ENCODE results near the gene DCANP1.

DCANP1 gene

DNA sequence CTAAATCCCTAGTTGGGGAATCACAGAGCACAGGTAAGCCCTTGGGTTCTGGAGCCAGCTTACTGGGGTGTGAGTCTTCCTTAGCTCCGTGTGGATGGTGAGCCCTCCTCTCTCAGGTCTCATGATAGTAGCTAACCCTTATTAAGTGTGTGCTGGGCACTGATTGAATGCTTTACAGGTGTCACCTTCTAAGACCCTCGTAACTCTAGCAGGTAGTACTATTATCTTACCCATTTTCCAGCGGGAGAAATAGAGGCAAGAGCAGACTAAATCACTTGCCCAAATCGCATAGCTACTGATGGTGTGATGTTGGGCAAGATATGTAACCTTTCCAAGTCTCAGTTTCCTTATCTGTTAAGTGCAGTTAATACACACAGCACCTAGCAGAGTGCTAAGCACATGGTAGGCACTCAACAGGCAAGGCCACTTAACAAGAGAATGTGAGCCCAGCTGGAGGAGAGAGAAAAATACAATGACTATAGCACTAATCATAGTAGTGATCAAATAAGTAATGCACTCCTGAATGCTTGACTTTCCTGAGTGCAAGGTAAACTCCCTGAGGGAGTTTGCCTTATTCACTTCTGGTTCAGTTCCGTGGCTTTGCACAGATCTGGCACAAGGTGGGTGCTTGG, at the start of gene DCANP1:
TSS of gene DCANP1 (minus strand) at position 51 of the 632 bp plus-strand sequence. CDS start 240 bp downstream, outside the sequence.
- DNase-seq: no peak

DNA sequence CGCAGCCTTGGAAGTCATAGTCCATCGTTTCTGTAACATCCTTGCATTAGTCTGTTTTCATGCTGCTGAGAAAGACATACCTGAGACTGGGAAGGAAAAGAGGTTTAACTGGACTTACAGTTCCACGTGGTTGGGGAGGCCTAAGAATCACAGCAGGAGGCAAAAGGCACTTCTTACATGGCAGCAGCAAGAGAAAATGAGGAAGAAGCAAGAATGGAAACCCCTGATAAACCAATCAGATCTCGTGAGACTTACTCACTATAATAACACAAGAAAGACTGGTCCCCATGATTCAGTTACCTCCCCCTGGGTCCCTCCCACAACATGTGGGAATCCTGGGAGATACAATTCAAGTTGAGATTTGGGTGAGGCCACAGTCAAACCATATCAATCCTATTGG, 48.4 kb upstream of the DCANP1 start:
- peak; percentile 57 for DNase-seq

- DNase-seq: no peak
These were observed 47.0 kb upstream of the DCANP1 start for GRCh38 chr5:135494196-135494595.

GRCh38 chr5:135493406-135494180, 46.4 kb upstream of the DCANP1 start:
- peak; percentile 93 for DNase-seq

DNA sequence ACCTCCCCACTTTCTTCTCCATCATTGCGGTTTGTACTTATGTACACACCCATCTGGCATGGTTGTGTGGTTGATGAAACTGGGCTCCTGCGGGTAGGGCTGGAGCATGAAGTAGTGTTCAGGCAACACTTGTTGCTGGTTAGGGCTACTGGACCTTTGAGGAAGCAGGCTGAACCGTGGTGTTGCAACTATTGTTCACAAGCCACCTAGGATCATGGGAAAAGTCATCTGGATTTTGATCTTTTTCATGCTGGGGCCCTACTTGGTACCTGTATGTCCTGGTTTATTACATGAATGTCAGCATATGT, 45.1 kb upstream of the DCANP1 start:
- peak; percentile 33 for DNase-seq

DNA sequence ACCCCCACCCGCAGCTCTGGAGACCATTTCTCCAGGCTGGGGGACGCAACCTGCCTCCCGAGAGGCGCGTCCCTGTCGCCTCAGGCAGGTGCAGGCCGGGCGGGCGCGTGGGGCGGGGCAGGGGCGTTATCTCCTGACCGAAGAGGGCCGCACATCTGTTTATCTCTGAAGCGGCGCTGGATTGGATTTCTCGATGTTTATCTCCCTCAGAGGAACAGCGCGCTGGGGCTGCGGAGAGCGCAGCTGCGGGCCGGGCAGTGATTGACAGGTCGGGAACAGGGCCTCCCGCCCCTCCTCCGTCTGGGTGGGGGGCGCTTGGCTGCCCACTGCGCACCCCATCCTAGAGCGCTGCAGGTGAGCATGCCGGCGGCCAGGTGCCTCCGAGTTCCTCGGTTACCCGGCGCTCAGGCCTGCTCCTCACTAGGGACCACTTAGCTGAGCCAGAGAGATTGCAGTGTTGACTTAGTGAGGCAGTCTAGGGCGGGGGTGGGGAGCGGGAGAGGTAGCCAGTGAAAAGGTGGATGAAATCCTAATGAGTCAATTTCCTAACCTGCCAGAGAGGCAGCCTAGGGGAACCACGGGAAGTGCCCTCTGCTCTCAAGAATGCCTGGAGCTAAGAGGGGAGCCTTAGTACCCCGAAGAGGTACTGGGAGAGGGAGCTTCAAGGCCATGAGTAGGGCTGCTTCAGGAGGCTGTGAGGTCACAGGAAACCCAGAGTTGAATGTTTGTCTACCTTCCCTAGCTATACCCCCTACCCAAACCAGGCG, 44.6 kb upstream of the DCANP1 start:
- no peak for DNase-seq

DNA sequence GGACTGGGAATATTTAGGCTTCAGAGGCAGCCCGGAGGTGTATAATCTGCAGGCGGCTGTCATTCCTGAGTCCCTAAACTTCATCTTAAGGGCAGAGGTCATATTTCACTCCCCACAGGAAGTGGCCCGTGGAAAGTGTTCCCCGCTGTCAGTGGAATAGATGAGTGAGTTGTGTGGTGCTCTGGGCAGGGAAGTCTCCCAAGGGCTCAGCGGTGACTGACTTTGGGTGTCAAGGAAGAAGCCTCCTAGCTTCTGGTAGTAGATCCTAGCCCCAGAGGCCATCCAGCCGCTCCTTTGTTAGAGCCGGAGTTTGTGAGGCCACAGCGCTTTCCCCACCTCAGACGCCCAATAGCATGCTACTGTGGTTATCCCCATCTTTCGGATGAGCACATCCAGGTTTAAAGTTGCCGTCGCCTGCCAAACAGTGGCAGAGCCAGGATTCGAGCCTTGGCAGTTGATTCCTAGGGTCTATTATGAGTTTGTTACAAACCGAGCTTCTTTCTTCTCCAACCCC, 43.9 kb upstream of the DCANP1 start:
- no peak for DNase-seq

DNA sequence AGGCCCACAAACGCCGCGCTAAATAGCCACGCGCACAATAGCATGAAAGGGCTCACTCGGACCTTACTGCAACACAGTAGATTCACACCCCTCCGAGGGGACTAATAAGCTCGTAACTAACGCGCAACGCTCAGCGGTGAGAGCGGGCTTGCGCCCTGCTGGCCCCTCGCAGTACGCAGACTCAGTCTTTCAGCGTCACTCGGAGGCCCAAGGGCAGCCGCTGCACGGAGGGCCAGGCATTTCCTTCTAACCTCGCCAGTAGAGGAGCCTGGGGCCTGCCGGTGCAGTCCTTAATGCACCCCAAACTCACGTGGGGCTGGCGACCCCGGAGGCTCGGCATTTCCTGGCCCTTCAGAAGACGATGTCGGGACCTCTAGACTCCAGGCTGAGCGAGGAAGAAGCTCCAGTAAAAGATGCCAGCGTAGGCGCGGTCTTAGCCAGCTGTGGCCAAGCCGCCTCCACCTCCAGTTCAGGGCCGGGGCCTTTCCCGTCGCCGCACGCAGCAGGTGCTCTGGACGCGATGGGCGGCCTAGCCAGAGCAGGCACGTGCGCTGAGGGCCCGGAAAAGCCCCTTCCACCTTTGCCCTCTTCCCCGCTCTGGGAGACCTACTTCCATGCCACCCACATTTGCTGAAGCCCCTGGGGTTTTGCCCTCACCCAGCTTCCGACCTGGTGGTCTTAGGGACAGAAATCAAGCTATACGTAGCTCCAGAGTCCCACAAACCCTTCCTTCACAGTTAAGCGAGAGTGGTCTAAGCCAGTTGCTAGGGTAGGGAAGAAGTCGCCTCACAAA, 43.3 kb upstream of the DCANP1 start:
- peak; percentile 10 for DNase-seq

GRCh38 chr5:135489466-135490244, 42.5 kb upstream of the DCANP1 start:
- DNase-seq: no peak

DNA sequence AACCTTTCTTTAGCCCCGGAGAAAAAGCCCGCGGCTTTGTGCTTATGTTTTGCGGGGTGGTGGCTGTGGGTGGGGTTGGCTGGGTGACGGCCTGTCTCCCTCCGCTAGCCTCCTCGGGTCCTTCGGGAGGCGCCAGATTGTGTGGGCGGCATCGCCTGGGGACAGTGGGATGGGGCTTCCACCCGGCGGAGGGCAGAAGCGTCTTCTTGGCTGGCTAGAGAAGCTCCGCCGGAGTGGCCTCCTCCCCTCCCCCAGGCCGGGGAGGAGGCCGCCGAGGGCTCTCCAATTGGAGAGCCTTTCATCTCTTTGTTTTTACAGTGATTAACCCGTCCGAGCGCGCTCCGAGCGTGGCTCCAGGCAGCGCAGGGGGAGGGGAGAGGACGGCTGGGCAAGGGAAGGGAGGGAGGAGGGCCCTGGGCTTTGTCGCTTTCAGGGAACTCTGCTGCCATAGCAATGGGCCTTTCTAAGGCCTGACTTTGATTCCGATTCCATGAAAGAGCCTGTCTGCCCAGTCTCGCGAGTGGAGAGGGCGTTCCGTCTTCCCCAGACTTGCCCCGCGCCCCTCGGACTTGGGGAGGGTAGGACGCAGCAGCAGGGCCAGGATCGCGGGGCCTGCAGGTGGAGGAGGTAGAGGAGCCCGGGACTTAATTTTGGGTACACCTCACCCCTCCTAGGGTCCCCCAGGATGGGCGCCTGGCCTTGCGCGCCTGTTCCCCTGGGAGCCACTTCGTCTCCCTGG, 41.7 kb upstream of the DCANP1 start:
- DNase-seq: no peak

DNA sequence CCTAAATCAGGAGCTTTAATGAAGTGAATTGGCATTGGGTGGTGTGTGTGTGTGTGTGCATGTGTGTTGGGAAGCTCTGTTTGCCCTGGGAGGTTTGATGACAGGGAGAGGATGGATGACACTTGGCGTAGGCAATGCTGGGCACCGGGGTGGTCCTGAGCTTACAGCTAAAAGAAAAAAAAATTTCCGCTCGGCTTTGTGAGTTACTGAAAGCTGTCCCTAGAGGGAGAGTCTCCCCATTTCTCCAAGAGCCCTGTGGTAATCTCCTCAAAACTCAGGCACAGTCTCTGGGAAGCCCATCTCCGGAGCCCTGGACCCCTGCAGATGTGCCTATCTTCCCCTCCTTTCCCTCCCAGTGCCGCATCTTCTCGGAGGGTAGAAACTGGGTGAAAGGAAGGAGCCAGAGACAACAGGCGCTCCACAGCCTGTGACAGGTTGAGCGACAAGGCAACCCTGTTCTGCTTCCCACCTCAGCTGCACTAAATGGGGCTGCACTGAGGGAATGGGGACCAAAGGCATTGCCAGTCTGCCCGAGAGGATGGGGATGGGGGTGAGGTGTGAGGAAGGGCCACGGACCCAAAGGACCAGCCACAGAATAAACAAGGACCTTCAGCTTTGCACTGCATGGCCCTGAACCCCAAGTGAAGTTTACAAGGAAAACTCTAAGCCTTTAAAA, 40.8 kb upstream of the DCANP1 start:
- no peak for DNase-seq

GRCh38 chr5:135487037-135487395, 39.9 kb upstream of the DCANP1 start:
- no peak for DNase-seq

DNA sequence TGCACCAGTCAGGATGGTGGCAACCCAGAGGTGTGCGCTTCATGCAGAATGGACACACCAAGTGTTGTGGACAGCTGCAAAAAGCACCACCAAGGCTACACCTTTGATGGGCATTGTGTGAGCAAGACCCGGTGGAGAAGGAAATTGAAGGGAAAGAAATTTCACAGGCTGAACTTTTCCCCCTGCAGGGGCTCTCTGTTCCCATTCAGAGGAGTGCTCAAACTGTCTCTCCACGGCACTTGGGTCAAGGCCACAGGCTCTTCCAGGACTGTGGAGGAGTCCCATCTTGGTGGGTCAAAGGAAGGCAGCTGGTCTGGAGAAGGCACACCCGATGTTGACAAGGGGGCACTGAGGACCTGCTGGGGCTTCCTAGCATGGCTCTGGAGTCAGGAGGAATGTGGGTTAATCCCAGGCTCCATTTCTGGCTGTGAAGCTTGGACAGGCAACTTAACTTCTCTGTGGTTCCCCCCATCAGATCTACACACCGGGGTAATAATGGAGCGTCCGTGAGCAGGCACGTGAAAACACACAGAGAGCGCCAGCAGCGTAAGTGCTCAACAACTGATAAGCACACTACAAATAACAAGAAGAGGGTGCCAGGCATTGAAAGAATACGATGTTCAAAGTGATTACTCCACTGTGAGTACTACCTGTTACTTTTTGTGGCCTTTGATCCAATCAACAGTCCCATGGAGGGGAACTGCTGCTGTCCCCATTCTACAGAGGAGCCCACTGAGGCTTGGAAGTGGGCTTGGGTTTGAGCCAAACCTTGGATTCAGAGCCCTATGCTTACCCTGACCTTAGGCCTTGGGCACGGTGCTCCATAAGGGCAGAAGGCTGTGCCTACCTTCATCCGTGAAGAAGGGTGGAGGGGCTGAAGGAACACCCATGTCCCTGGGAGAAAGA, 39.2 kb upstream of the DCANP1 start:
- DNase-seq: no peak

- no peak for DNase-seq
These were observed 37.5 kb upstream of the DCANP1 start for GRCh38 chr5:135484674-135485086.

DNA sequence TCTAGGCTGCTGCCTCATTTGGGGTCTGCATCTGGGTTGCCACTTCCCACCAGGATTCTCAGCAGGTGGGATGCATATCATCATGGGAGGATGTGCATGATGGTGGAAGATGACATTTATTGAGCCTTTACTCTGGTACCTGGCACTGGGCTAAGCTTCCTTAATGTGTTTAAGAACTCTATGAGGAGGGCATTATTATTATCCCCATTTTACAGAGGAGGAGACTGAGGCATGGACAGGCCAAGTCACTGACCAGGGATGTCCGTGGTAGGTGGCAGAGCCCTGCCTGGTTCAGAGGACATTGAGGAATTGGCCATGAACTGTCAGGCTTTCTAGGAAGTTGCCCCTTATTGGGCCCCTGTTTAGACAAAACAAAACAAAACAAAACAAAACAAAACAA, 36.1 kb upstream of the DCANP1 start:
- DNase-seq: no peak

DNA sequence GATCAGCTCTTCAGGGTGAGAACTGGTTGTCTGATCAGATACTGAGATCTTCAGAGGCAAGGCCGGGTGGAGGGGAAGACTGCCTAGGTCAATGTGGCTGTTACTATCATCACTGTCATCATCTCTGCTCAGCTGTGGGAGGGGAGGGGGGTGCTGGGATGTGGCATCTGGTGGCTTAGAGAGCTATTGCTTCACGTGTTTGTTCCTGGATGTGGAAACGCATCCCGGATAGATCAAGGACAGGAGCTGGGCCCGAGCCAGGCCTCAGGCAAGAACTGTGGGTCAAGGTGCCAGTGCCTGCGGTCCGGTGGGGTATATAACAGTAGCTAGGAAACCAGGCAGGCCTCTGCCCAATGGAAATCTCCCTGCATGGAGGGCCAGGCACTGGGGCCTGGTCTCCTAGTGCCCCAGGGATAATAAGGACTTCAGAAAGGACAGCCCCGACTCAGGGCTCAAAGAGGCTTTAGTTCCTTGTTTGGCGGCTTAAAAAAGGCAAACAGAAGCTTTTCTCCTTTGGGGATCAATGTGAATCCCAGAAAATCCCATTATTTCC, 35.3 kb upstream of the DCANP1 start:
- peak; percentile 8 for DNase-seq

DNA sequence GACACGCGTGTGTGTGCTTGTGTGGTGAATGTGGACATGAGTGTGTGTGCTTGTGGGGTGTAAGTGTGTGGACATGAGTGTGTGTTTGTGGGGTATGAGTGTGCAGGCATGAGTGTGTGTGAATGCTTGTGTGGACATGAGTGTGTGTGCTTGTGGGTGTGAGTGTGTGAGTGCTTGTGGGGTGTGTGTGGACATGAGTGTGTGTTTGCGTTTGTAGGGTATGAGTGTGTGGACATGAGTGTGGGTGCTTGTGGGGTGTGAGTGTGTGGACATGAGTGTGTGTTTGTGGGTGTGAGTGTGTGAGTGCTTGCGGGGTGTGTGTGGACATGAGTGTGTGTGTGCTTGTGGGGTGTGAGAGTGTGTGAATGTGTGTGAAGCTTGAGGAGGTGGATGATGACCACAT, 34.8 kb upstream of the DCANP1 start:
- no peak for DNase-seq

DNA sequence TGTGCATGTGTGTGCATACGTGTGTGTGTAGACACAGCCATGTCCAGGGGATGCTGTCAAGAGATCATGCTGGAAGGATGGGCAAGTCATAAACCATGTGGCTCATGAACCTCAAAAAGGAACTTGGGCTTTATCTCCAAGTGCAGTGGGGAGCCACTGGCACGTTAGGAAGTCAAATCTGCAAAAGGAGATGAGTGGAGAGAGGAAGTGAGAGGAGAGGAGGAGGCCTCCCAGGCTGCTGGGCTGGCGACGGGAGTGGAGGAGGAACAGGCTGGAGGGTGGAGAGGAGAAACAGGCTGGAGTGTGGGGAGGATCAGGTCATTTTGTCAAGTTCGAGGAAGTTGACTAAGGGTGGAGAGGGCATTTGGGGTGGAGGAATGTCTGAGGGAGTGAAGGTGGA, 34.2 kb upstream of the DCANP1 start:
- DNase-seq: peak; percentile 74

DNA sequence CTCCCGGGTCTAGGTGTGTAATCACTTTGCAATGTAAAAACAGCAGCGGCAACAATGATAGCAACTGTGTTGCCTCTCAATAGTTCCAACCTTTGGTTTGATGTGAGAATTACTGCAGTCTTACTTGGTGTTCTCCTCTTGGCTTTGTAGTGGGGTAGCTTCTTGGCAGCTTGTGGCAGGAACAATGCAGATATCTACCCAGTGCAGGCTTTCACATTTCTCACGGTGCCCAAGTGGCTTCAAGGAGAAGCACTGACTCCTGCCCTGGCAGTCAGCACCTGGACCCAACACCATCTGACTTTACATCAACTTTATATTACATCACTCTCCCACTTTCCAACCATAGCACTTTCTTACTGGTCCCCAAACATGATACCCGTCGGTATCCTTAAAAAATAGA, 33.4 kb upstream of the DCANP1 start:
- no peak for DNase-seq

Measured in inflammatory macrophage treated with lipopolysaccharide for 4 hours (primary cell).